Measurements from ENCODE around the gene DNAJC4. TPM values are rescaled to one million over a fixed set of nuclear protein-coding genes. Genes with fewer than 3 reads are reported as not detected.

Gene DNAJC4
- total and polyA plus RNA-seq, 2 donors (not counting 1 experiment from before 2014, with no cell fraction given): 12.6 TPM

GRCh38 chr11:64251016-64251752, 20.8 kb downstream of the DNAJC4 start, which contains the start of gene PLCB3:
PLCB3 (plus strand) TSS chr11:64251530; CDS start chr11:64251650, 120 bp downstream.
- DNase-seq (ENCODE audit: low read depth in 2 of 2): peak; percentile 12 to 38
- Histone ChIP-seq H3K9me3 (ENCODE audit: control insufficient read depth, insufficient read depth, low read depth, low read length) (no peaks in the 10 kb centered on the region), H3K9ac (ENCODE audit: insufficient read depth, low read length) (peak within 1 kb of the TSS; percentile 76), H3K27ac (ENCODE audit: insufficient read depth, low read length) (peak within 1 kb of the TSS; percentile 63), H3K4me1 (ENCODE audit: control insufficient read depth, extremely low read depth, insufficient read depth, low read length) (peaks cover 8% of the 10 kb centered on the region), H2AFZ (ENCODE audit: low read length) (peak within 1 kb of the TSS; percentile 57), H3K27me3 (ENCODE audit: control insufficient read depth, insufficient read depth, low read length) (no peaks in the 10 kb centered on the region), H3K36me3 (ENCODE audit: control insufficient read depth, insufficient read depth, low read length) (peaks cover 10% of the 10 kb centered on the region), H4K20me1 (ENCODE audit: control insufficient read depth, extremely low read depth, insufficient read depth, low read length) (no peaks in the 10 kb centered on the region), H3K4me3 (replicated peaks in 1 of 4; ENCODE audit: control extremely low read depth in 1 of 4, insufficient read depth in 1 of 4, low read depth in 3 of 4, low read length in 4 of 4) (peak within 1 kb of the TSS; percentile 79 to 98 (median 88)), H3K79me2 (ENCODE audit: control insufficient read depth, insufficient read depth, low read length) (peaks cover 25% of the 10 kb centered on the region), H3K4me2 (ENCODE audit: extremely low read depth, insufficient read depth, low read length) (peak within 1 kb of the TSS; percentile 92)
- no peak for TF ChIP-seq EZH2 (IDR thresholded peaks at IDR 0.05; ENCODE audit: low read length, missing control alignments)
- TF ChIP-seq CTCF (conservative IDR thresholded peaks at IDR 0.05 in 1 of 2, IDR thresholded peaks at IDR 0.05 in 1 of 2; ENCODE audit: low read depth in 1 of 2, low read length in 2 of 2): peak; percentile 13 to 31

- peak overlapping the region; percentile 76 for H3K9ac ChIP-seq (ENCODE audit: insufficient read depth, low read length)
- H3K27ac ChIP-seq (ENCODE audit: insufficient read depth, low read length): peak overlapping the region; percentile 63
- no peaks in the 10 kb centered on the region for H4K20me1 ChIP-seq (ENCODE audit: control insufficient read depth, extremely low read depth, insufficient read depth, low read length)
- no peaks in the 10 kb centered on the region for H3K27me3 ChIP-seq (ENCODE audit: control insufficient read depth, insufficient read depth, low read length)
- peak overlapping the region; percentile 92 for H3K4me2 ChIP-seq (ENCODE audit: extremely low read depth, insufficient read depth, low read length)
- peaks cover 14% of the 10 kb centered on the region for H3K36me3 ChIP-seq (ENCODE audit: control insufficient read depth, insufficient read depth, low read length)
- H3K79me2 ChIP-seq (ENCODE audit: control insufficient read depth, insufficient read depth, low read length): peaks cover 24% of the 10 kb centered on the region
- TF ChIP-seq CTCF (conservative IDR thresholded peaks at IDR 0.05 in 1 of 2, IDR thresholded peaks at IDR 0.05 in 1 of 2; ENCODE audit: low read depth in 1 of 2, low read length in 2 of 2) (no peak), EZH2 (IDR thresholded peaks at IDR 0.05; ENCODE audit: low read length, missing control alignments) (no peak)
- DNase-seq (ENCODE audit: low read depth in 2 of 2): no peak
- H3K4me3 ChIP-seq (replicated peaks in 1 of 4; ENCODE audit: control extremely low read depth in 1 of 4, insufficient read depth in 1 of 4, low read depth in 3 of 4, low read length in 4 of 4): peak overlapping the region; percentile 79 to 98 (median 88)
- no peaks in the 10 kb centered on the region for H3K9me3 ChIP-seq (ENCODE audit: control insufficient read depth, insufficient read depth, low read depth, low read length)
- peaks cover 8% of the 10 kb centered on the region for H3K4me1 ChIP-seq (ENCODE audit: control insufficient read depth, extremely low read depth, insufficient read depth, low read length)
- no peak overlapping the region for H2AFZ ChIP-seq (ENCODE audit: low read length)
Measured at GRCh38 chr11:64251753-64252002, 21.3 kb downstream of the DNAJC4 start.

DNA sequence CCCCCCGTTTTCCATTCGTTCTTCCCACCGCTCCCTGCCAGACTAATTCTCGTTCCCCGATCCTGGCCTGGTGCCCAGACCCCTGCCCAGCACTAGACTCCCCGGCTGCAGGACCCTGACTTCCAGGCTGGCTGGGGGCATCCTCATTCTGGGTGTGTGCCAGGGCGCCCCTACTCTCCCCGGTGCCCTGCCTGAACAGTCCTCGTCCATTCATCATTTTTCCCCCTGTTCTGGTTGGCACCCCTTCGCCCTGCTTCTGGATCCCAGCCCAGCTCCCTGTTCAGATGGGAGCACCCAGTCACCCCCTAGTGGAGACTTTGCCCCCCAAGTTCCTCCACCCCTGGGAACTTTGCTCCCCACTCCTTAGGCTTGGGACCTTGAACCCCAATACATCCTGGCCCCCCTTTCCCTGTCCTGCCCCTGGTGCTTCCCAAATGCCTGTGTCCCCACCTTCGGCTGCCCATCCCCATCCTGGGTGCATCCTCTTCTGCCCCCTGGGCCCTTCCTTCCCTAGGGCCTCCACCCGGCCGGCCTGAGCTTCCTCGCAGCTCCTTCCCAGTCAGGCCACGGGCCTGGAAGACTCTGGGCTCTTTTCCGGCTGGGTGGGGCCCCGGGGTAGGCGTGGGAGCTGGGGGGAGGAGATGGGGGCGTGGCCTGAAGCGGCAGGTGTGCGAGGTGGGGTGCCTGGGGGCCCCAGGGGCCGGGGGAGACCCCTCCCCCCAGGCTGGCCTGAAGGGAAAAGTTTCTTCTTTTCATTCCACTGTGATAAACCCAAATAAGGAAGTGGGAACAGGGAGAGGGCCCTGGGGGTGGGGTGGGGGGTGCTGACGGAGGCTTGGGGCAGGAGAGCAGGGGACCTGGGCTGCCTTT, 21.9 kb downstream of the DNAJC4 start:
- H3K4me1 ChIP-seq (ENCODE audit: control insufficient read depth, extremely low read depth, insufficient read depth, low read length): peaks cover 8% of the 10 kb centered on the region
- peaks cover 14% of the 10 kb centered on the region for H3K36me3 ChIP-seq (ENCODE audit: control insufficient read depth, insufficient read depth, low read length)
- no peaks in the 10 kb centered on the region for H3K9me3 ChIP-seq (ENCODE audit: control insufficient read depth, insufficient read depth, low read depth, low read length)
- no peak overlapping the region for H2AFZ ChIP-seq (ENCODE audit: low read length)
- peak overlapping the region; percentile 63 for H3K27ac ChIP-seq (ENCODE audit: insufficient read depth, low read length)
- DNase-seq (ENCODE audit: low read depth in 2 of 2): peak; percentile 25
- TF ChIP-seq CTCF (conservative IDR thresholded peaks at IDR 0.05 in 1 of 2, IDR thresholded peaks at IDR 0.05 in 1 of 2; ENCODE audit: low read depth in 1 of 2, low read length in 2 of 2) (peak; percentile 42 to 44), EZH2 (IDR thresholded peaks at IDR 0.05; ENCODE audit: low read length, missing control alignments) (no peak)
- peak overlapping the region; percentile 76 for H3K9ac ChIP-seq (ENCODE audit: insufficient read depth, low read length)
- no peaks in the 10 kb centered on the region for H3K27me3 ChIP-seq (ENCODE audit: control insufficient read depth, insufficient read depth, low read length)
- H3K79me2 ChIP-seq (ENCODE audit: control insufficient read depth, insufficient read depth, low read length): peaks cover 24% of the 10 kb centered on the region
- peak overlapping the region; percentile 92 for H3K4me2 ChIP-seq (ENCODE audit: extremely low read depth, insufficient read depth, low read length)
- no peaks in the 10 kb centered on the region for H4K20me1 ChIP-seq (ENCODE audit: control insufficient read depth, extremely low read depth, insufficient read depth, low read length)
- peak overlapping the region; percentile 79 to 98 (median 88) for H3K4me3 ChIP-seq (replicated peaks in 1 of 4; ENCODE audit: control extremely low read depth in 1 of 4, insufficient read depth in 1 of 4, low read depth in 3 of 4, low read length in 4 of 4)

All from fibroblast of lung (primary cell).